ENCODE results near the gene DEDD2.

DNA sequence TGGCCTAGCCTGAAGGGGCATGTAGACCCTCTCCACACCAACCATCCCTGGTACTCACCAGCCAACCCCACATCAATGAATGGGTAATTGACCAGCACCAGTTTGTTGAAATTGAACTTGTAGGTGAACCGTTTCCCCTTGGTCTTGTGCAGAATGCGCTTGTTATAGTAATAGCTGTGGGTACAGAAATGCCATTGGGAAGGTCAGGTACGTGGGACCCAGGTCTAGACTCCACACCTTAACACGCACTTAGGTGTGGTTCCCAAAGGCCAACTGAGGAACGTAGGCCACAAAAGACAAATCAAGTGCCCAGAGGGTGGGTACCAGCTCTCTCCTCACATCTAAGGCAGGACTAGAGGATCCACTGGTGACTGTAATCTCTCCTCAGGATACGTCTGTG is 32.3 kb upstream of the DEDD2 start:
- no peak for TF ChIP-seq POLR2A (IDR thresholded peaks at IDR 0.05)
- TF ChIP-seq CTCF (IDR thresholded peaks at IDR 0.05), result no peak

All from testis (tissue), 2 donors.